Hepatocyte (in vitro differentiated cells): ENCODE data around the gene ROPN1B. TPM values are rescaled to one million over a fixed set of nuclear protein-coding genes. Genes with fewer than 3 reads are reported as not detected.
"Not testable (repeated sequence)": the region's sequence is repeated elsewhere in the genome, so short reads cannot be mapped to it uniquely, and the experiment has no call there.

ENCODE experiments used
- DNase-seq: peaks from one replicate; pipeline ENCODE4 v3.0.0-alpha.2; 2016; ENCODE audit warnings: low spot score
- H2AFZ ChIP-seq: fragments of 200-600 bp; sonication (generic); 2 replicates; pipeline ENCODE4 v1.6.0; 2016; ENCODE audit warnings: antibody characterized with exemption, mild to moderate bottlenecking
- H3K27ac ChIP-seq: fragments of 200-600 bp; sonication (generic); 2 replicates; pipeline ENCODE4 v1.5.1; 2016; ENCODE audit warnings: mild to moderate bottlenecking
- H3K27me3 ChIP-seq: fragments of 200-600 bp; sonication (generic); 2 replicates; pipeline ENCODE4 v1.6.1; 2016
- H3K36me3 ChIP-seq: fragments of 200-600 bp; sonication (generic); replicated peaks from 2 replicates; pipeline ENCODE4 v1.5.1; 2016; ENCODE audit warnings: low read depth; ENCODE audit not compliant: insufficient read depth
- H3K4me1 ChIP-seq: fragments of 200-600 bp; sonication (generic); 2 replicates; pipeline ENCODE4 v1.5.1; 2016; ENCODE audit warnings: mild to moderate bottlenecking, moderate library complexity; ENCODE audit not compliant: insufficient read depth
- H3K4me2 ChIP-seq: fragments of 200-600 bp; sonication (generic); 2 replicates; pipeline ENCODE4 v1.6.0; 2016
- H3K4me3 ChIP-seq: fragments of 200-600 bp; sonication (generic); 2 replicates; pipeline ENCODE4 v1.5.1; 2016; ENCODE audit warnings: mild to moderate bottlenecking
- H3K79me2 ChIP-seq: fragments of 200-600 bp; sonication (generic); 2 replicates; pipeline ENCODE4 v1.6.0; 2017; ENCODE audit warnings: mild to moderate bottlenecking
- H3K9me2 ChIP-seq: fragments of 200-600 bp; sonication (generic); replicated peaks from 2 replicates; pipeline ENCODE4 v1.6.0; 2017; ENCODE audit warnings: mild to moderate bottlenecking; ENCODE audit not compliant: insufficient read depth
- H3K9me3 ChIP-seq: fragments of 200-600 bp; sonication (generic); 2 replicates; pipeline ENCODE4 v1.5.1; 2016; ENCODE audit warnings: low read depth, mild to moderate bottlenecking
- H4K20me1 ChIP-seq: fragments of 200-600 bp; sonication (generic); 2 replicates; pipeline ENCODE4 v1.6.0; 2016; ENCODE audit warnings: mild to moderate bottlenecking; ENCODE audit not compliant: insufficient read depth, poor library complexity, severe bottlenecking
- EZH2 ChIP-seq: fragments of 200-600 bp; sonication (generic); IDR thresholded peaks from 2 replicates; pipeline ENCODE4 v1.6.1; 2016; ENCODE audit warnings: antibody characterized with exemption, mild to moderate bottlenecking, borderline replicate concordance
- EZH2phosphoT487 ChIP-seq: fragments of 200-600 bp; sonication (generic); IDR thresholded peaks from one replicate; pipeline ENCODE4 v1.6.1; 2018; ENCODE audit warnings: antibody characterized with exemption, mild to moderate bottlenecking, low read depth, moderate library complexity; ENCODE audit not compliant: unreplicated experiment, severe bottlenecking
- WGBS: methylation state at CpG from one replicate; pipeline ENCODE4 v1.1.6; 2016; ENCODE audit warnings: low lambda C conversion rate; ENCODE audit errors: missing lambda C conversion rate; 5-methylcytosine and 5-hydroxymethylcytosine counted together
- polyA plus RNA-seq: library from polyadenylated mRNA; unstranded; fragments of >200 nt; fragmentation: Nextera tagmentation; extraction: Ambion mirVana; gene quantifications from 2 replicates; pipeline ENCODE4 v1.2.1, GENCODE V29; 2016
- total RNA-seq: library from RNA; depleted of rRNA; stranded (reverse); fragments of >200 nt; gene quantifications from 2 replicates; pipeline ENCODE4 v1.2.3, GENCODE V29; 2014
- TF ChIP-seq, protein P1 (sequence below): fragments of 200-600 bp; sonication (generic); IDR thresholded peaks from 2 replicates; pipeline ENCODE4 v1.5.1; 2016; ENCODE audit warnings: antibody characterized with exemption, mild to moderate bottlenecking; ENCODE audit not compliant: poor library complexity

Gene ROPN1B
- total and polyA plus RNA-seq, 2 experiments from 2014 or later, result not detected

DNA sequence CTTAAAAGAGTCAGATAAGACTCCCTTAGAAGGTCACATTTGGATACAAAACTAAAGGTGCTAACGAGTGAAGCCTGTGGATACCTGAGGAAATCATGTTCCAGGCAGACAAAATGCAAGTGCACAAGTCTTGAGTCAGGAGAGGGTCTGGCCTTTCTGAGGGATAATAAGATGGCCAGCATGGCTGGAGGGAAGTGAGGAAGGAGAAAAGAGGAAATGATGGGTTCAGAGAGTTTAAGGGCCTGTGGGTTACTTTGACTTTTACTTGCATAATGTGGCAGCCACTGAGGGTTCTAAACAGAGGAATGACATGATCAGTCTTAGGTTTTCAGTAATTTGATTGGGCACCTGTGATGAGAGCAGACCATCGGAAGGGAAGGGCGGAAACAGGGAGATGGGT lies 3.5 kb upstream of the ROPN1B start:
- H3K79me2 ChIP-seq, result no peaks in the 10 kb centered on the region
- no peaks in the 10 kb centered on the region for H3K9me2 ChIP-seq
- no peaks in the 10 kb centered on the region for H3K4me1 ChIP-seq
- TF ChIP-seq EZH2phosphoT487 (no peak), EZH2 (no peak)
- TF ChIP-seq, protein P1, sequence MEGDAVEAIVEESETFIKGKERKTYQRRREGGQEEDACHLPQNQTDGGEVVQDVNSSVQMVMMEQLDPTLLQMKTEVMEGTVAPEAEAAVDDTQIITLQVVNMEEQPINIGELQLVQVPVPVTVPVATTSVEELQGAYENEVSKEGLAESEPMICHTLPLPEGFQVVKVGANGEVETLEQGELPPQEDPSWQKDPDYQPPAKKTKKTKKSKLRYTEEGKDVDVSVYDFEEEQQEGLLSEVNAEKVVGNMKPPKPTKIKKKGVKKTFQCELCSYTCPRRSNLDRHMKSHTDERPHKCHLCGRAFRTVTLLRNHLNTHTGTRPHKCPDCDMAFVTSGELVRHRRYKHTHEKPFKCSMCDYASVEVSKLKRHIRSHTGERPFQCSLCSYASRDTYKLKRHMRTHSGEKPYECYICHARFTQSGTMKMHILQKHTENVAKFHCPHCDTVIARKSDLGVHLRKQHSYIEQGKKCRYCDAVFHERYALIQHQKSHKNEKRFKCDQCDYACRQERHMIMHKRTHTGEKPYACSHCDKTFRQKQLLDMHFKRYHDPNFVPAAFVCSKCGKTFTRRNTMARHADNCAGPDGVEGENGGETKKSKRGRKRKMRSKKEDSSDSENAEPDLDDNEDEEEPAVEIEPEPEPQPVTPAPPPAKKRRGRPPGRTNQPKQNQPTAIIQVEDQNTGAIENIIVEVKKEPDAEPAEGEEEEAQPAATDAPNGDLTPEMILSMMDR, result no peak
- no peak overlapping the region for H2AFZ ChIP-seq
- H3K36me3 ChIP-seq, result no peaks in the 10 kb centered on the region
- no peak overlapping the region for H3K4me2 ChIP-seq
- 92% methylated on average over 3 of the region's 3 CpGs for WGBS
- no peak overlapping the region for H3K27ac ChIP-seq
- peaks cover 20% of the 10 kb centered on the region for H3K27me3 ChIP-seq
- no peak for DNase-seq
- no peak overlapping the region for H3K4me3 ChIP-seq
- H3K9me3 ChIP-seq, result no peaks in the 10 kb centered on the region
- H4K20me1 ChIP-seq, result no peaks in the 10 kb centered on the region

DNA sequence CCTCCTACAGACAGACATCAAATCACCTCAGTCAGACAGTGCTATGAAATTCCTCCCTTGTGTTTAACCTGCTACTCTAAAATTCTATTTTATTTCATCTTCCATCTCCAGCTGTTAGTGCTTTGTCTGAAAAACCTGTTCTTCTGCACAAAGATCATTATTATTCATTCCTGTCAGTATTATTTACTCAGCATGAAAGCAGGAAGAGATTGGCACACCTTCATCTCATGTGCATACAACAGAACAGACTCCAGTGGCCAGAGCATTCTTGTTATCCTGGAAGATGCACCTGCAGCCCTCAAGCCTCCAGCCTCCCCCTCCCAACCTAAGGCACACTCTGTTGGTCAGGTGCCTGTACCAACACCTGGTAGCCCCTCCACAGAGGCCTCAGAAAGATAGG lies 1.8 kb upstream of the ROPN1B start:
- Histone ChIP-seq H3K4me2 (no peak overlapping the region), H3K79me2 (no peaks in the 10 kb centered on the region)
- no peak for TF ChIP-seq EZH2
- TF ChIP-seq, protein P1, result no peak
- TF ChIP-seq EZH2phosphoT487, result no peak

DNA sequence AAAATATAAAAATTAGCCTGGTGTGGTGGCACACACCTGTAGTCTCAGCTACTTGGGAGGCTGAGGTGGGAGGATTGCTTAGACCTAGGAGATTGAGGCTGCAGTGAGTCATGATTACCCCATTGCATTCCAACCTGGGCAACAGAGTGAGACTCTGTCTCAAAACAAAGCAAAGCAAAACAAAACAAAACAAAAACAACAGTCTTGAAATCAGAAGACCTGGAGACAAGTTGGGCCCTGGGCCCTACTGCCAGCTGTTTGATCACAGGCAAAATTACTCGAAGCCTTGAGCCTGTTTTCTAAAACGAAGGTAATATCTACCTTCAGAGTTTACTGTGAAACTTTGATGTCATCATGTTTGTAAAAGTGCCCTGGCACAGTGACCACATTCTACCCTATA lies 857 bp upstream of the ROPN1B start:
- not testable (repeated sequence) for H3K4me2 ChIP-seq, DNase-seq, H3K4me1 ChIP-seq, H3K79me2 ChIP-seq, H4K20me1 ChIP-seq, H3K9me2 ChIP-seq, H3K36me3 ChIP-seq, H3K9me3 ChIP-seq, H3K4me3 ChIP-seq, H2AFZ ChIP-seq, H3K27ac ChIP-seq
- WGBS, result 85% methylated on average over 2 of the region's 2 CpGs
- peaks cover 37% of the 10 kb centered on the region for H3K27me3 ChIP-seq

More for the DNA sequence above, 1.8 kb upstream of the ROPN1B start:
- H3K27ac ChIP-seq, result no peak overlapping the region
- H2AFZ ChIP-seq, result no peak overlapping the region
- no peaks in the 10 kb centered on the region for H3K9me2 ChIP-seq
- no peak overlapping the region for H3K4me3 ChIP-seq
- peaks cover 36% of the 10 kb centered on the region for H3K27me3 ChIP-seq
- DNase-seq, result no peak
- H3K4me1 ChIP-seq, result peaks cover 5% of the 10 kb centered on the region
- no peaks in the 10 kb centered on the region for H3K9me3 ChIP-seq
- H3K36me3 ChIP-seq, result no peaks in the 10 kb centered on the region
- no peaks in the 10 kb centered on the region for H4K20me1 ChIP-seq

DNA sequence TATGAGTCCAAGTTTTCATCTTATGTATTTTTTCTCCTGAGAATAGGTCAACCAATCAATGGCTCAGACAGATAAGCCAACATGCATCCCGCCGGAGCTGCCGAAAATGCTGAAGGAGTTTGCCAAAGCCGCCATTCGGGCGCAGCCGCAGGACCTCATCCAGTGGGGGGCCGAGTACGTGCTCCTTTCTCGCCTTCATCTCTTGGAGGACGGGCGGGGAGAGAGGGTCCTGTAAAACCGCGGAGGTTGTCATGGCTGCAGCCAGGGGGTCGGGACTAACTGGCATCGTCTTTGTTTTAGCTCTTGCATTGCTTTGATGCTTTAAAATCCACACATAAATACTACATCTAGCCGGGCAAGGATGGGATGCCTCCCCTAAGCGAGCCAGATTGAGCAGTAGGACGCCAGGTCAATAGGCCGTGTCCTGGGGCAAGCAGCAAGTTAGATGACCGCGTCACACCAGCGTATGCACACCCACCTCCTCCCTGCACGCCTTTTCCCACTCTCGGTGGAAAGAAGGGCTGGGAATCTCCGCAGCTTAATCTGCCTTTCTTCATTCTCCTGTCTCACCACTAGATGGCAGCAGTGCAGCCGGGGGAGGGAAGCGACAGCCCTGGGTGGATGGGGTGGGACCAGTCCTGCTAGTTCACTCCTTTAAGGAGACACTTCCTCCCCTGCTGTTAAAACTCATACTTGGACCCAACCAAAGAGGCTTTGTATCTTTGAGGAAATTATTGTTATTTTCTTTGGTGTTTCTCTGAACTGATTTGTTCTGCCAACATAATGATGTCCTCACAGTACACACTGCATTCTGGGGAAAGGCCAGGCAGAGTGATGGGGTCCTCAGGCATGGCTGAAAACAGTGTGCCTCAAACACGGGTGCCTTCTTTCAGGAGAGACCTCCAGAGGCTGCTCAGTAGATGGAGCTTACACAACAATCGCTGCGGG lies 3.3 kb downstream of the ROPN1B start:
- not testable (repeated sequence) for DNase-seq

DNA sequence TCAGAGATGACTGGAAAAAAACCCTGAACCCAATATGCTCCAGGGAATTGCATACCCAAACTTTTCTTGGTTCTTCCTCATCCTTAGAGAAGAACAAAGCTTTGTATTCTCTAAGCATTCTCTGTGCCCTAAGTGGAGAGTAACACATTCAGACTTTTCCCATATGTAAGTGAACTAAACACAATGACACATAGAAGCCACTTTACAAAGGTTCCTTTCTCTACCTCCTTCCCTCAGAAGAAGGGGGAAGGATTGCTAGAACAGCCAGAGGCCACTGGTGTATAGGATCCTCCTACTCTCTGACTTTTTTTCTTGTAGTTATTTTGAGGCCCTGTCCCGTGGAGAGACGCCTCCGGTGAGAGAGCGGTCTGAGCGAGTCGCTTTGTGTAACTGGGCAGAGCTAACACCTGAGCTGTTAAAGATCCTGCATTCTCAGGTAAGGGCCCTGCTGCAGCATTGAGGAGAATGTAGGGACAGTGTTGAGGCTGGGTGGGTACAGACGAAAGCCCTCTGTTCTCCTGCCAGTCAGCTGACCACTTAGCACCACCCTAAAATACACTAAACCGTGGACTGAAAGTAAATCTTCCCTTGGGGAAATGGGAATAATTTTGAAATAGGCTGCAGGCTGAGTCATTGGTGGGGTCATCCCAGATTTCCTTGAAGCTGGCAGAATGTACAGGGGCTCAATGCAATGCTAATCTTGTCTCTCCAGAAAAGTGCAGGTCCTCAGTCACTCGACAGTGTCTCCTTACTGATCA lies 6.4 kb downstream of the ROPN1B start:
- H2AFZ ChIP-seq, H3K4me1 ChIP-seq, H3K27ac ChIP-seq, H3K9me2 ChIP-seq, H3K4me3 ChIP-seq, H3K9me3 ChIP-seq, H3K36me3 ChIP-seq, DNase-seq, H3K4me2 ChIP-seq, H4K20me1 ChIP-seq, H3K79me2 ChIP-seq: not testable (repeated sequence)
- WGBS, result 86% methylated on average over 9 of the region's 9 CpGs
- H3K27me3 ChIP-seq, result peaks cover 17% of the 10 kb centered on the region

More for the DNA sequence above, 3.3 kb downstream of the ROPN1B start:
- H3K9me2 ChIP-seq, H3K9me3 ChIP-seq, H3K79me2 ChIP-seq, H3K4me1 ChIP-seq, H3K36me3 ChIP-seq, H4K20me1 ChIP-seq, H3K27ac ChIP-seq: not testable (repeated sequence)
- peak overlapping the region; percentile 72 for H3K4me2 ChIP-seq
- peak overlapping the region; percentile 10 for H2AFZ ChIP-seq
- peaks cover 31% of the 10 kb centered on the region for H3K27me3 ChIP-seq
- 5% methylated on average over 29 of the region's 31 CpGs for WGBS
- TF ChIP-seq, protein P1, result peak; percentile 76
- peak overlapping the region; percentile 17 for H3K4me3 ChIP-seq

DNA sequence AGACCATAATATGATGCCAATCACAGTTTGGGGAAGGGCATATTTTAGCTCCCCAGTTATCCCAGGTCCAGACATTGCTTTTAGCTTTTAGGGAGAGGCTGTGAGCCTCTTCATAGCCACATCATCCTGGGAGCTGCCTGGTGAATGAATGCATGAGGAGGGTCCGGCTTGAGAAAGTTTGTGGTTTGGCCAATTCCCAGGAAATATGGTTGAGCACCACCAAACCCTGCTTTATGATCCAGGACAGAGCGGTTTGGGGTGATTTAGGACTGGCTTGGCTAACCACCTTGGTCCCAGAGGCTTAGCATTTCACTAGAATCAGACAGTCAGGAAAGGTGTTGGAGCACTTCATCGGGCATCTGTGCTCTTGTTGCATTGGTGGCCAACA lies 7.0 kb downstream of the ROPN1B start:
- not testable (repeated sequence) for DNase-seq, H3K79me2 ChIP-seq, H3K4me1 ChIP-seq, H4K20me1 ChIP-seq, H3K9me3 ChIP-seq, H3K27ac ChIP-seq, H3K4me2 ChIP-seq, H3K9me2 ChIP-seq, H3K4me3 ChIP-seq, H2AFZ ChIP-seq, H3K36me3 ChIP-seq
- H3K27me3 ChIP-seq, result peaks cover 12% of the 10 kb centered on the region
- 95% methylated on average over 3 of the region's 3 CpGs for WGBS
